Measurements from ENCODE around the gene CNPY2.
"Not testable (repeated sequence)": the region's sequence is repeated elsewhere in the genome, so short reads cannot be mapped to it uniquely, and the experiment has no call there.

- not testable (repeated sequence) for TF ChIP-seq REST (IDR thresholded peaks at IDR 0.05); HNF4A (conservative IDR thresholded peaks at IDR 0.05); GABPA (IDR thresholded peaks at IDR 0.05 in 1 of 2, conservative IDR thresholded peaks at IDR 0.05 in 1 of 2); YY1 (IDR thresholded peaks at IDR 0.05); SP1 (IDR thresholded peaks at IDR 0.05); RAD21 (IDR thresholded peaks at IDR 0.05)
- TF ChIP-seq, protein P1, sequence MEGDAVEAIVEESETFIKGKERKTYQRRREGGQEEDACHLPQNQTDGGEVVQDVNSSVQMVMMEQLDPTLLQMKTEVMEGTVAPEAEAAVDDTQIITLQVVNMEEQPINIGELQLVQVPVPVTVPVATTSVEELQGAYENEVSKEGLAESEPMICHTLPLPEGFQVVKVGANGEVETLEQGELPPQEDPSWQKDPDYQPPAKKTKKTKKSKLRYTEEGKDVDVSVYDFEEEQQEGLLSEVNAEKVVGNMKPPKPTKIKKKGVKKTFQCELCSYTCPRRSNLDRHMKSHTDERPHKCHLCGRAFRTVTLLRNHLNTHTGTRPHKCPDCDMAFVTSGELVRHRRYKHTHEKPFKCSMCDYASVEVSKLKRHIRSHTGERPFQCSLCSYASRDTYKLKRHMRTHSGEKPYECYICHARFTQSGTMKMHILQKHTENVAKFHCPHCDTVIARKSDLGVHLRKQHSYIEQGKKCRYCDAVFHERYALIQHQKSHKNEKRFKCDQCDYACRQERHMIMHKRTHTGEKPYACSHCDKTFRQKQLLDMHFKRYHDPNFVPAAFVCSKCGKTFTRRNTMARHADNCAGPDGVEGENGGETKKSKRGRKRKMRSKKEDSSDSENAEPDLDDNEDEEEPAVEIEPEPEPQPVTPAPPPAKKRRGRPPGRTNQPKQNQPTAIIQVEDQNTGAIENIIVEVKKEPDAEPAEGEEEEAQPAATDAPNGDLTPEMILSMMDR (IDR thresholded peaks at IDR 0.05; ENCODE audit: low read depth, low read length, missing input control), result not testable (repeated sequence)
- TF ChIP-seq, protein P2, sequence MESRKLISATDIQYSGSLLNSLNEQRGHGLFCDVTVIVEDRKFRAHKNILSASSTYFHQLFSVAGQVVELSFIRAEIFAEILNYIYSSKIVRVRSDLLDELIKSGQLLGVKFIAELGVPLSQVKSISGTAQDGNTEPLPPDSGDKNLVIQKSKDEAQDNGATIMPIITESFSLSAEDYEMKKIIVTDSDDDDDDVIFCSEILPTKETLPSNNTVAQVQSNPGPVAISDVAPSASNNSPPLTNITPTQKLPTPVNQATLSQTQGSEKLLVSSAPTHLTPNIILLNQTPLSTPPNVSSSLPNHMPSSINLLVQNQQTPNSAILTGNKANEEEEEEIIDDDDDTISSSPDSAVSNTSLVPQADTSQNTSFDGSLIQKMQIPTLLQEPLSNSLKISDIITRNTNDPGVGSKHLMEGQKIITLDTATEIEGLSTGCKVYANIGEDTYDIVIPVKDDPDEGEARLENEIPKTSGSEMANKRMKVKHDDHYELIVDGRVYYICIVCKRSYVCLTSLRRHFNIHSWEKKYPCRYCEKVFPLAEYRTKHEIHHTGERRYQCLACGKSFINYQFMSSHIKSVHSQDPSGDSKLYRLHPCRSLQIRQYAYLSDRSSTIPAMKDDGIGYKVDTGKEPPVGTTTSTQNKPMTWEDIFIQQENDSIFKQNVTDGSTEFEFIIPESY (IDR thresholded peaks at IDR 0.05), result not testable (repeated sequence)
Observed at GRCh38 chr12:56342290-56342689, 26.5 kb upstream of the CNPY2 start.

Measured in liver (tissue), 3 donors.